ENCODE data around the gene BANF2. TPM values are rescaled to one million over a fixed set of nuclear protein-coding genes. Genes with fewer than 3 reads are reported as not detected.

Gene BANF2
- total RNA-seq, 1 donor from 2014 or later: not detected

GRCh38 chr20:17678295-17678694 lies 21.5 kb upstream of the BANF2 start:
- peak overlapping the region; percentile 95 for H3K27ac ChIP-seq
- DNase-seq (ENCODE audit: extremely low spot score in 2 of 2): no peak
- no peak overlapping the region for H3K4me3 ChIP-seq
- H3K9me3 ChIP-seq: no peaks in the 10 kb centered on the region
- intact Hi-C loops (cut with DNase I): no loop called here
- H3K4me1 ChIP-seq: peaks cover 61% of the 10 kb centered on the region
- peaks cover 0 to 8% of the 10 kb centered on the region in 2 donors for H3K36me3 ChIP-seq
- TF ChIP-seq POLR2AphosphoS5 (IDR thresholded peaks at IDR 0.05; ENCODE audit: insufficient read depth in 1 of 2, low read depth in 1 of 2) (no peak), CTCF (IDR thresholded peaks at IDR 0.05) (no peak), POLR2A (IDR thresholded peaks at IDR 0.05) (no peak)
- no peaks in the 10 kb centered on the region for H3K27me3 ChIP-seq

GRCh38 chr20:17678886-17679285 lies 20.9 kb upstream of the BANF2 start:
- no peak for DNase-seq (ENCODE audit: extremely low spot score in 2 of 2)
- Histone ChIP-seq H3K36me3 (peaks cover 0 to 8% of the 10 kb centered on the region in 2 donors), H3K27me3 (no peaks in the 10 kb centered on the region), H3K4me1 (peaks cover 60% of the 10 kb centered on the region), H3K27ac (peak overlapping the region; percentile 95), H3K9me3 (no peaks in the 10 kb centered on the region), H3K4me3 (no peak overlapping the region)
- no peak for TF ChIP-seq POLR2A (IDR thresholded peaks at IDR 0.05)
- no peak for TF ChIP-seq CTCF (IDR thresholded peaks at IDR 0.05)
- no peak for TF ChIP-seq POLR2AphosphoS5 (IDR thresholded peaks at IDR 0.05; ENCODE audit: insufficient read depth in 1 of 2, low read depth in 1 of 2)
- intact Hi-C loops (cut with DNase I): no loop called here

- no peak for DNase-seq (ENCODE audit: extremely low spot score in 2 of 2)
- Histone ChIP-seq H3K36me3 (peaks cover 0 to 8% of the 10 kb centered on the region in 2 donors), H3K9me3 (no peaks in the 10 kb centered on the region), H3K4me1 (peaks cover 52% of the 10 kb centered on the region), H3K27me3 (no peaks in the 10 kb centered on the region), H3K4me3 (peak overlapping the region; percentile 73 to 96), H3K27ac (peak overlapping the region; percentile 95)
- intact Hi-C loops (cut with DNase I): loop anchor here (5.0 to 10.0 kb wide), 4 partner anchors 115 to 287 kb away; partner anchors contain the start of genes BFSP1, MGME1 and SNX5
- TF ChIP-seq CTCF (IDR thresholded peaks at IDR 0.05) (no peak), POLR2AphosphoS5 (IDR thresholded peaks at IDR 0.05; ENCODE audit: insufficient read depth in 1 of 2, low read depth in 1 of 2) (no peak), POLR2A (IDR thresholded peaks at IDR 0.05) (no peak)
Measured at GRCh38 chr20:17679941-17680835, 19.6 kb upstream of the BANF2 start.

GRCh38 chr20:17680836-17681725 lies 18.7 kb upstream of the BANF2 start:
- Histone ChIP-seq H3K4me3 (peak overlapping the region; percentile 73 to 96), H3K27me3 (no peaks in the 10 kb centered on the region), H3K36me3 (peaks cover 0 to 8% of the 10 kb centered on the region in 2 donors), H3K27ac (peak overlapping the region; percentile 95), H3K4me1 (peaks cover 43% of the 10 kb centered on the region), H3K9me3 (no peaks in the 10 kb centered on the region)
- TF ChIP-seq POLR2A (IDR thresholded peaks at IDR 0.05): no peak
- TF ChIP-seq POLR2AphosphoS5 (IDR thresholded peaks at IDR 0.05; ENCODE audit: insufficient read depth in 1 of 2, low read depth in 1 of 2): no peak
- peak in 1 of 3 experiments; percentile 35 for TF ChIP-seq CTCF (IDR thresholded peaks at IDR 0.05)
- intact Hi-C loops (cut with DNase I): loop anchor here (5.0 to 10.0 kb wide), 4 partner anchors 114 to 286 kb away; partner anchors contain the start of genes BFSP1, MGME1 and SNX5
- no peak for DNase-seq (ENCODE audit: extremely low spot score in 2 of 2)

All from vagina (tissue), 2 donors.